ENCODE results near the gene MACF1.
A peak's percentile ranks its signal among the peaks of the same experiment; 100 is the strongest.
"Not testable (repeated sequence)": the region's sequence is repeated elsewhere in the genome, so short reads cannot be mapped to it uniquely, and the experiment has no call there.

The MACF1 gene

DNA sequence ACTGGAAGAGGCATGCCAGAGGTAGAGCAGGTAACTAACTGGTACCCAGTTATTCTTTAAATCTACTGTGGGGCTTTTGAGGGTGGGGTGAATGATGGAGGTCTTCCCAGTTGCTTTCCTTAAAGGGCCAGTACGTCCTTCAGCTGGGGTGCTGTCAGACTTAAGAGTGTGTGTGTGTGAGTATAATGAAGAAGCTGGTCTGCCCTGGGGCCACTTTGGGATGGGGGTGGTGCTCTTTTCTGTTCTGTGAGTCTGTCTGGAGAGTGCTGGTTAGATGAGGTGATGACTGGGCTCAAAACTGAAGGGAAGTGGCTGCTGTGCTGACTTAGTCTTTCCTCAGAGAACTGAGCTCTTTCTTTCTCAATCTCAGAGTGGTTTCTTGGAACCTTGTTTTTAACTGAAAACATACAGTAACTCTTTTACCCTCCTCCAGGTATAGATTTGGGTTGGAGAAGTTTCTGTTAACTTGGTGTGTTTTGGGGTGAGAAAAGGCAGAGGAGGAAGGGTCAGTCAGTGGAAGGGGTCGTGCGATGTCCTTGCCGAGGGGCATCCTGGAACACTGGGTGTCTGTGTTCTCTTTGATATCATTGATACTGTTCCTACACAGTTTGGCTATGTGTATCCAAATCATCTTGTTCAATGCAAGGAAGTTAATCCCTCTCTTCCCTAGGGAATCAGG is 746 bp downstream of the MACF1 start:
- DNase-seq (ENCODE audit: insufficient read length) (no peak), FAIRE-seq (peak; percentile 46)
- TF ChIP-seq POLR2AphosphoS5 (IDR thresholded peaks at IDR 0.05; ENCODE audit: low read depth, low read length) (no peak), TAF1 (IDR thresholded peaks at IDR 0.05; ENCODE audit: borderline replicate concordance, low read depth, low read length) (no peak), POLR2A (IDR thresholded peaks at IDR 0.05; ENCODE audit: low read depth, low read length) (no peak)

DNA sequence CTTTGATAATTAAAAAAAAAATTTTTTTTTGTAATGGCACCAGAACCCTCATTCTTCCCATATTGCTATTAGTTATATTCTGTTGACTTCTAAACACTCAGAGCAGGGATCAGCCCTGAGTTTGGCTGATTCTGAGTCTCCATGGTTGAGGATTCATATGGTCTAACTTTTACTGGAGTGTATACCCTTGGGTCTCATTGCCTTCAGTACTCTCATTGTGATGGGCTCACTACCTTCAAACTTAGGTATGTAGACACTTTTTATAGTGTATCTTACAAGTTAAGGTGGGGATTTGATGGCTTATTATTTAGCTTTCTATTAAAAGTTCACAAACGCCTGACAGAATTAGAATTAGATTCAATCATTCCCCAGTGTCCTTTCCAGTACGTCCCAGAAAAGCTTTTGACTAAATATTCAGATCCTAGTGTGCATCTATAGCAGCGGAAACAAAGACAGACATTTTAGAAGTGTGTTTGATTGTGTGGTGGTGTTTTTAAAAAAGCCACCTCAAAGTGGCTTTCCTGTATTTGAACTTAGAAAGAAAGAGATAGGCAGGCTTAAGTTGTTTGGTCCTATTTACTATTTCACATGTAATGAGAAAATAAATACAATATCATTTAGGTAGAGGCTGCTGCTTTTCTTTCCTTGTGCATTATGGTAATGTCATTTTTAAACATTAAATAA is 1.4 kb downstream of the MACF1 start:
- FAIRE-seq: no peak
- no peak for DNase-seq (ENCODE audit: insufficient read length)
- TF ChIP-seq POLR2A (IDR thresholded peaks at IDR 0.05; ENCODE audit: low read depth, low read length) (no peak), POLR2AphosphoS5 (IDR thresholded peaks at IDR 0.05; ENCODE audit: low read depth, low read length) (no peak), TAF1 (IDR thresholded peaks at IDR 0.05; ENCODE audit: borderline replicate concordance, low read depth, low read length) (no peak)

DNA sequence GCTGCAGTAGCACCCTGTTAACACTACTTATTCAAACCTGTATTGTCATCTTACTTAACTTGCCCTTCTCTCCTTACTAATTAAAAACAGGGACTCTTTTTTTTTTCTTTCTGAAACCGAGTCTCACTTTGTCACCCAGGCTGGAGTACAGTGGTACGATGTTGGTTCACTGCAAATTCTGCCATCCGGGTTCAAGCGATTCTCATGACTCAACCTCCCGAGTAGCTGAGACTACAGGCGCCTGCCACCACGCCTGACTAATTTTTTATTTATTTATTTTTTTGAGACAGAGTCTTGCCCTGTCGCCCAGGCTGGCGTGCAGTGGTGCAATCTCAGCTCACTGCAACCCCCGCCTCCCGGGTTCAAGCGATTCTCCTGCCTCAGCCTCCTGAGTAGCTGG is 3.9 kb downstream of the MACF1 start:
- FAIRE-seq; DNase-seq (ENCODE audit: insufficient read length): not testable (repeated sequence)

DNA sequence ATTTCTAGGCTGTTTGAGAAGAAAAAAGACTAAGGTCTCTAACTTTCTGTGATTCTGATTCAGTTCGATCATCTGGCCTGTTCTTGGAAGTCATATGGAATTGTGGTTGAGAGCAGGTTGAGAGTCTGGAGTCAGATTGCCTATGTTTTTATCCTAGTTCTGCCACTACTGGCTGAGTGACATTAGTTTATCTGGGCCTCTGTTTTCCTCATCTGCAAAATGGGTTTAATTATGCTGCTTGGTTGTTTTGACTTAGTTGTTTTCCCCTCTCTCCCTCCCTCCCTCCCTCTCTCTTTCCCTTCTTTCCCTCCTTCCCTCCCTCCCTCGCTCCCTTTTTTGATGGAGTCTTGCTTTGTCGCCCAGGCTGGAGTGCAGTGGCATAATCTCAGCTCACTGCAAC is 6.2 kb downstream of the MACF1 start:
- DNase-seq (ENCODE audit: insufficient read length): no peak
- TF ChIP-seq POLR2A (IDR thresholded peaks at IDR 0.05; ENCODE audit: low read depth, low read length) (no peak), TAF1 (IDR thresholded peaks at IDR 0.05; ENCODE audit: borderline replicate concordance, low read depth, low read length) (no peak), POLR2AphosphoS5 (IDR thresholded peaks at IDR 0.05; ENCODE audit: low read depth, low read length) (no peak)
- no peak for FAIRE-seq

DNA sequence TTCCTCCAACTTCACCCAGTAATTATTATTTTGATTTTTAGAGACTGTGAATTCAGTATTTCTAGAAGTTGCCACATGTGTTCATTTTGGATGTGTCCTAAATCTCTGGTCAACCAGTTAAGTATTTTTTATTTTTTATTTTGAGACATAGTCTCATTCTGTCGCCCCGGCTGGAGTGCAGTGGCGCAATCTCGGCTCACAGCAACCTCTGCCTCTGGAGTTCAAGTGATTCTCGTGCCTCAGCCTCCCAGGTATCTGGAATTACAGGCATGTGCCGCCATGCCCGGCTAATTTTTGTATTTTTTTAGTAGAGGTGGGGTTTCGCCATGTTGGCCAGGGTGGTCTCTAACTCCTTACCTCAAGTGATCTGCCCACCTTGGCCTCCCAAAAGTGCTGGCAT is 8.0 kb downstream of the MACF1 start:
- TF ChIP-seq TAF1 (IDR thresholded peaks at IDR 0.05; ENCODE audit: borderline replicate concordance, low read depth, low read length): no peak
- TF ChIP-seq POLR2A (IDR thresholded peaks at IDR 0.05; ENCODE audit: low read depth, low read length): no peak
- no peak for TF ChIP-seq POLR2AphosphoS5 (IDR thresholded peaks at IDR 0.05; ENCODE audit: low read depth, low read length)
- FAIRE-seq (no peak), DNase-seq (ENCODE audit: insufficient read length) (no peak)

DNA sequence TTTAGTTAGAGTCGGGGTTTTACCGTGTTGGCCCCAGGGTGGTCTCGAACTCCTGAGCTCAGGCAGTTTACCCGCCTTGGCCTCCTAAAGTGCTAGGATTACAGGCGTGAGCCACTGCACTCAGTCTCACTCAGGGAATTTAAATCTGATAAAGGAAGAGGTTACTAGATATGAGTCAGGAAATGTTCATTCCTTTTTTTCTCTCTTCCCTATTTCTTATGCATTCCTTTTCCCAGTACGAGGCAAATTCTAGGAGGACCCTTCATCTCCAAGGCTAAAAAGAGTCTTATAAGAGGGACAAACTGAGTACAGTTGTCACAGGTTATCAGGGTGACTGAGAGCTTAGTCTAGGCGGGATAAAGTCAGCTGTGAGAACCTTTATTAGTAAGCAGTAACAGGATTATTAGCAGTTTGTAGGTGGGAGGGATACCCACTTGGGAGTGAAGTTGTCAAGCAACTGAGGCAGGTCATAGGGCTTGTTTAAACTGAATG is 9.1 kb downstream of the MACF1 start:
- no peak for FAIRE-seq
- no peak for DNase-seq (ENCODE audit: insufficient read length)
- TF ChIP-seq POLR2AphosphoS5 (IDR thresholded peaks at IDR 0.05; ENCODE audit: low read depth, low read length) (no peak), POLR2A (IDR thresholded peaks at IDR 0.05; ENCODE audit: low read depth, low read length) (no peak), TAF1 (IDR thresholded peaks at IDR 0.05; ENCODE audit: borderline replicate concordance, low read depth, low read length) (no peak)

DNA sequence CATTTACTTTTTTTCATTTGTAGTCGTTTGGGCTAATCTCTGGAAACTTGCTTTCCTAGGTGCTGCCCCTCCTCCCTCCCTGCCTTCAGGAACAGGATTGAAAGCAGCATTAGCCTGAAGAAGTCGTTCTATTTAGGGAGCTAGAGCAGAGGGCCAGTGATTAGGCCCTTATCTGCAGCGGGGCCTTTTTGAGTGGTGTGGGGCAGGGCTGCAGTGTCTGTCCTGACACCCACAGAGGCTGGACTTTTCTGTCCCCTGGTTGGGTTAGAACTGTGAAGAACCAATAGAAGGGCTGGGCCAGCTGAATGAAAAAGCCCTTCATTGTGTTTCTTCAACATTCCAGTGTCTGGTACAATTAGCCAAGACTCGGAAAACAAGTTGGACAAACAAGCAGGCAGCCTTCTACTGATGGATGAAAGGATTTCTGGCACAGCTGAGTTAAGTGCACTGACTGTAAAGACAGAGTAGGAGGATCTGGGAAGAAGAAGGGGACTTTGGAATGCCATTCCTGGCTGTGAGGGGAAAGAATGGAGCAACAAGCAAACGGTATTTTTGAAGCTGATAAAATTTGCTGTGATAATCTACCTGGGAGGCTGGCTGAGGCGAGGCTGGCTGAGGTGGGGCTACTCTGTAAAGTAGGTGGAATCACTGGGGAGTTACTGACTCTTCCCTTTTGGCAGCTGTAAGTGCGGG is 9.7 kb downstream of the MACF1 start:
- FAIRE-seq: no peak
- no peak for TF ChIP-seq POLR2AphosphoS5 (IDR thresholded peaks at IDR 0.05; ENCODE audit: low read depth, low read length)
- no peak for TF ChIP-seq TAF1 (IDR thresholded peaks at IDR 0.05; ENCODE audit: borderline replicate concordance, low read depth, low read length)
- TF ChIP-seq POLR2A (IDR thresholded peaks at IDR 0.05; ENCODE audit: low read depth, low read length): no peak
- DNase-seq (ENCODE audit: insufficient read length): no peak

DNA sequence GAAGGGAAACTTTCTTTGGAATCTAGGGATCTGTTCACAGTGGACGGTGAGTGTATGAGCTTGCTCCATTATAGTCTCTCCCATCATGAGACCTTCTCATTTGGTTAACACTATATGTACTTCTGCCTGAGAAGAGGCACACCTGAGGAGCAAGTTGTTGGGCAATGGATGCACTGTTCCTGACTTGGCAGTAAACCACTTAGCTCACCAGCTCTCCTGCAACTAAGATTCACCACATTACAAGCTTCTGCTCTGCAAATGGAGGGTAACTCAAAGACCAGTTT is 10.2 kb downstream of the MACF1 start:
- DNase-seq (ENCODE audit: insufficient read length) (no peak), FAIRE-seq (no peak)
- TF ChIP-seq TAF1 (IDR thresholded peaks at IDR 0.05; ENCODE audit: borderline replicate concordance, low read depth, low read length): no peak
- no peak for TF ChIP-seq POLR2AphosphoS5 (IDR thresholded peaks at IDR 0.05; ENCODE audit: low read depth, low read length)
- TF ChIP-seq POLR2A (IDR thresholded peaks at IDR 0.05; ENCODE audit: low read depth, low read length): no peak

DNA sequence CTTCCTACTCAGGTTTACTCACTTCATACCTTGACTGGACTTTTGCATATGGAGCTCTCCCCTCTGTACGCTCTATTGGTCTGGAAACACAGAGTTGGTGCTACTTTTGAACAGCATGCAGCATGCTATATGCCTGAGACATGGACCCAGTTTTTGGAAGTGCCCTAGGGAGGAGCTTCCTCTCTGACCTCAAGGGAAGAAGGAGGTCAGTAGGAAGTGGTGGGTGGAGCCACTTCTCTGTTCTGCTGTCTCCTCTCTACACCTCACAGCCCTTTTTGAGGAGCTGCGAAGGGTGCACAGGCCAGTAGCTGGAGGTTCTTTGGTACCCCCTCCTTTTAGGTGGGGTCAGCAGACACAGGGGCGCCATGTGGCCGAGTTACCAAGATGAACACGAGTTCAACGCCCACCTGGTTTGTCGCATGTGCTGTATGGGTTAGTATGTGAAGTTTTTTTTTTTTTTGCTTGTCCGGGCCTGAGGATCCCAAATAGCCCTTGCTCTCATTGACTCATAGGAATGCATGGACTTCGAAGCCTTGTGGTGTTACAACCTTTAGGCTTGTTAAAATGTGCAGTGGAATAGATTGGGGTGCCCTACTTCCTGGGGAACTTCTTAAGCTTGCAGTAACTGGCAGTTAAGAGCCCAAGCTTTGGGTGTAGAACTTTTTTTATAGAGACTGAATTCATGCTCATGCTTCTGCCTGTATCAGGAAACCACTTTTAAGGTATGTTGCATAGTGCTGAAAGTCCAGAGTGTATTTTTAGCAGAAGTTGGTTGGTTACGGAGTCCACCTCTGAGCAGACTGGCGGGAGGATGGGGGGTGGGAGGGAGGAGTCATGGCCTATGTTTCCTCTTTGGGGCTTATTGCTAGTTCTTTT is 10.7 kb downstream of the MACF1 start:
- FAIRE-seq (peak; percentile 85), DNase-seq (ENCODE audit: insufficient read length) (peak; percentile 46)
- TF ChIP-seq POLR2A (IDR thresholded peaks at IDR 0.05; ENCODE audit: low read depth, low read length) (peak; percentile 90), TAF1 (IDR thresholded peaks at IDR 0.05; ENCODE audit: borderline replicate concordance, low read depth, low read length) (peak; percentile 74; the same call in 1 of the 2 replicates), POLR2AphosphoS5 (IDR thresholded peaks at IDR 0.05; ENCODE audit: low read depth, low read length) (peak; percentile 93)

DNA sequence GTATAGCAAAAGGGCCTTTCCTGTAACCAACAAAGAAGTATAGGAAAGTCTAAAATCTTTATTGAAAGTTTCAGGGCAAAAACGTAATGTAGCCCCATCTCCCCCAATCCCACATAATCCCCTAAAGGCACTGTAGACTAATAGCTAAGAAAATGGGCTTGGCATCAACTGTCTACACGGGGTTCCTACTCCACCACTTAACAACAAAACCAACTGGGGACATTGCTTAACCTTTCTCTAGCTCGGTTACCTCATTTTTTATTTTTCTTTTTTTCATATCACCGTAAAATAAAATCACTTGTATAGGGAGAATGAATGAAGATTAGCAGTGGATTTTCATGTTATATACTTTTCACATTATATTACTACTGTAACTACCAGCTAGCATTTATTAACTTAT is 12.3 kb downstream of the MACF1 start:
- DNase-seq (ENCODE audit: insufficient read length): no peak
- FAIRE-seq: no peak
- TF ChIP-seq POLR2A (IDR thresholded peaks at IDR 0.05; ENCODE audit: low read depth, low read length) (no peak), POLR2AphosphoS5 (IDR thresholded peaks at IDR 0.05; ENCODE audit: low read depth, low read length) (no peak), TAF1 (IDR thresholded peaks at IDR 0.05; ENCODE audit: borderline replicate concordance, low read depth, low read length) (no peak)
